Liver (tissue), 3 donors: Measurements from ENCODE around the gene CLEC4C.
"Not testable (repeated sequence)": the region's sequence is repeated elsewhere in the genome, so short reads cannot be mapped to it uniquely, and the experiment has no call there.

ENCODE experiments used
- FOXA1 ChIP-seq: IDR thresholded peaks from 2 replicates; pipeline ENCODE4 v1.6.1; 2016; ENCODE audit warnings: antibody characterized with exemption
- GABPA ChIP-seq, 2 donors: IDR thresholded peaks in 1 of 2; conservative IDR thresholded peaks in 1 of 2; 2 replicates each; pipeline ENCODE4 v1.6.1; 2016; ENCODE audit warnings: antibody characterized with exemption in 2 of 2, mild to moderate bottlenecking in 1 of 2, moderate library complexity in 1 of 2
- HNF4A ChIP-seq, 2 donors: conservative IDR thresholded peaks; 2 replicates each; pipeline ENCODE4 v1.6.1; 2016; ENCODE audit warnings: antibody characterized with exemption in 2 of 2, mild to moderate bottlenecking in 2 of 2
- RAD21 ChIP-seq, 2 donors: IDR thresholded peaks; 2 replicates each; pipeline ENCODE4 v1.6.1; 2016; ENCODE audit warnings: antibody characterized with exemption in 2 of 2, mild to moderate bottlenecking in 2 of 2
- RXRA ChIP-seq, 2 donors: IDR thresholded peaks; 2 replicates each; pipeline ENCODE4 v1.6.1; 2017 to 2018; ENCODE audit warnings: antibody characterized with exemption in 2 of 2, mild to moderate bottlenecking in 1 of 2
- SP1 ChIP-seq: IDR thresholded peaks from 2 replicates; pipeline ENCODE4 v1.6.1; 2018; ENCODE audit warnings: antibody characterized with exemption, mild to moderate bottlenecking
- TAF1 ChIP-seq: conservative IDR thresholded peaks from 2 replicates; pipeline ENCODE4 v1.6.1; 2016; ENCODE audit warnings: antibody characterized with exemption, mild to moderate bottlenecking
- YY1 ChIP-seq: IDR thresholded peaks from 2 replicates; pipeline ENCODE4 v1.6.1; 2016; ENCODE audit warnings: antibody characterized with exemption, mild to moderate bottlenecking
- TF ChIP-seq, protein P1 (sequence below): fragments of 150-350 bp; IDR thresholded peaks from 2 replicates; pipeline ENCODE4 v1.5.1; 2017; ENCODE audit warnings: improper control_type of control experiment, low read depth, low read length; ENCODE audit not compliant: missing input control
- TF ChIP-seq, protein P2 (sequence below): IDR thresholded peaks from 2 replicates; pipeline ENCODE4 v1.6.1; 2016; ENCODE audit warnings: antibody characterized with exemption, mild to moderate bottlenecking
- TF ChIP-seq, protein P3 (sequence below): IDR thresholded peaks from 2 replicates; pipeline ENCODE4 v1.6.1; 2016; ENCODE audit warnings: antibody characterized with exemption
- TF ChIP-seq, protein P4 (sequence below): IDR thresholded peaks from 2 replicates; pipeline ENCODE4 v1.6.1; 2016; ENCODE audit warnings: antibody characterized with exemption
- donor health status: healthy.
- donor health status: healthy.

DNA sequence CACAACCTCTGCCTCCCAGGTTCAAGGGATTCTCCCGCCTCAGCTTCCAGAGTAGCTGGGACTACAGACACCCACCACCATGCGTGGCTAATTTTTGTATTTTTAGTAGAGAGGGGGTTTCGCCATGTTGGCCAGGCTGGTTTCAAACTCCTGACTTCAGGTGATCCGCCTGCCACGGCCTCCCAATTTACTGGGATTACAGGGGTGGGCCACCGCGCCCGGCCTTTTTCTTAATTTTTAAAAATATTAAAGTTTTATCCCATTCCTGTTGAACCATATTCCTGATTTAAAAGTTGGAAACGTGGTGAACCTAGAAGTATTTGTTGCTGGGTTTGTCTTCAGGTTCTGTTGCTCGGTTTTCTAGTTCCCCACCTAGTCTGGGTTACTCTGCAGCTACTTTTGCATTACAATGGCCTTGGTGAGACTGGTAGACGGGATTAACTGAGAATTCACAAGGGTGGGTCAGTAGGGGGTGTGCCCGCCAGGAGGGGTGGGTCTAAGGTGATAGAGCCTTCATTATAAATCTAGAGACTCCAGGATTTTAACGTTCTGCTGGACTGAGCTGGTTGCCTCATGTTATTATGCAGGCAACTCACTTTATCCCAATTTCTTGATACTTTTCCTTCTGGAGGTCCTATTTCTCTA, 41.8 kb upstream of the CLEC4C start, which contains the start of gene NANOG:
- TF ChIP-seq, protein P1, sequence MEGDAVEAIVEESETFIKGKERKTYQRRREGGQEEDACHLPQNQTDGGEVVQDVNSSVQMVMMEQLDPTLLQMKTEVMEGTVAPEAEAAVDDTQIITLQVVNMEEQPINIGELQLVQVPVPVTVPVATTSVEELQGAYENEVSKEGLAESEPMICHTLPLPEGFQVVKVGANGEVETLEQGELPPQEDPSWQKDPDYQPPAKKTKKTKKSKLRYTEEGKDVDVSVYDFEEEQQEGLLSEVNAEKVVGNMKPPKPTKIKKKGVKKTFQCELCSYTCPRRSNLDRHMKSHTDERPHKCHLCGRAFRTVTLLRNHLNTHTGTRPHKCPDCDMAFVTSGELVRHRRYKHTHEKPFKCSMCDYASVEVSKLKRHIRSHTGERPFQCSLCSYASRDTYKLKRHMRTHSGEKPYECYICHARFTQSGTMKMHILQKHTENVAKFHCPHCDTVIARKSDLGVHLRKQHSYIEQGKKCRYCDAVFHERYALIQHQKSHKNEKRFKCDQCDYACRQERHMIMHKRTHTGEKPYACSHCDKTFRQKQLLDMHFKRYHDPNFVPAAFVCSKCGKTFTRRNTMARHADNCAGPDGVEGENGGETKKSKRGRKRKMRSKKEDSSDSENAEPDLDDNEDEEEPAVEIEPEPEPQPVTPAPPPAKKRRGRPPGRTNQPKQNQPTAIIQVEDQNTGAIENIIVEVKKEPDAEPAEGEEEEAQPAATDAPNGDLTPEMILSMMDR: not testable (repeated sequence)
- not testable (repeated sequence) for TF ChIP-seq YY1; GABPA (IDR thresholded peaks at IDR 0.05 in 1 of 2, conservative IDR thresholded peaks at IDR 0.05 in 1 of 2); TAF1; SP1; FOXA1; HNF4A (conservative IDR thresholded peaks at IDR 0.05); RAD21 (IDR thresholded peaks at IDR 0.05); RXRA (IDR thresholded peaks at IDR 0.05)
- TF ChIP-seq, protein P2, sequence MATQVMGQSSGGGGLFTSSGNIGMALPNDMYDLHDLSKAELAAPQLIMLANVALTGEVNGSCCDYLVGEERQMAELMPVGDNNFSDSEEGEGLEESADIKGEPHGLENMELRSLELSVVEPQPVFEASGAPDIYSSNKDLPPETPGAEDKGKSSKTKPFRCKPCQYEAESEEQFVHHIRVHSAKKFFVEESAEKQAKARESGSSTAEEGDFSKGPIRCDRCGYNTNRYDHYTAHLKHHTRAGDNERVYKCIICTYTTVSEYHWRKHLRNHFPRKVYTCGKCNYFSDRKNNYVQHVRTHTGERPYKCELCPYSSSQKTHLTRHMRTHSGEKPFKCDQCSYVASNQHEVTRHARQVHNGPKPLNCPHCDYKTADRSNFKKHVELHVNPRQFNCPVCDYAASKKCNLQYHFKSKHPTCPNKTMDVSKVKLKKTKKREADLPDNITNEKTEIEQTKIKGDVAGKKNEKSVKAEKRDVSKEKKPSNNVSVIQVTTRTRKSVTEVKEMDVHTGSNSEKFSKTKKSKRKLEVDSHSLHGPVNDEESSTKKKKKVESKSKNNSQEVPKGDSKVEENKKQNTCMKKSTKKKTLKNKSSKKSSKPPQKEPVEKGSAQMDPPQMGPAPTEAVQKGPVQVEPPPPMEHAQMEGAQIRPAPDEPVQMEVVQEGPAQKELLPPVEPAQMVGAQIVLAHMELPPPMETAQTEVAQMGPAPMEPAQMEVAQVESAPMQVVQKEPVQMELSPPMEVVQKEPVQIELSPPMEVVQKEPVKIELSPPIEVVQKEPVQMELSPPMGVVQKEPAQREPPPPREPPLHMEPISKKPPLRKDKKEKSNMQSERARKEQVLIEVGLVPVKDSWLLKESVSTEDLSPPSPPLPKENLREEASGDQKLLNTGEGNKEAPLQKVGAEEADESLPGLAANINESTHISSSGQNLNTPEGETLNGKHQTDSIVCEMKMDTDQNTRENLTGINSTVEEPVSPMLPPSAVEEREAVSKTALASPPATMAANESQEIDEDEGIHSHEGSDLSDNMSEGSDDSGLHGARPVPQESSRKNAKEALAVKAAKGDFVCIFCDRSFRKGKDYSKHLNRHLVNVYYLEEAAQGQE: not testable (repeated sequence)
- TF ChIP-seq, protein P3, sequence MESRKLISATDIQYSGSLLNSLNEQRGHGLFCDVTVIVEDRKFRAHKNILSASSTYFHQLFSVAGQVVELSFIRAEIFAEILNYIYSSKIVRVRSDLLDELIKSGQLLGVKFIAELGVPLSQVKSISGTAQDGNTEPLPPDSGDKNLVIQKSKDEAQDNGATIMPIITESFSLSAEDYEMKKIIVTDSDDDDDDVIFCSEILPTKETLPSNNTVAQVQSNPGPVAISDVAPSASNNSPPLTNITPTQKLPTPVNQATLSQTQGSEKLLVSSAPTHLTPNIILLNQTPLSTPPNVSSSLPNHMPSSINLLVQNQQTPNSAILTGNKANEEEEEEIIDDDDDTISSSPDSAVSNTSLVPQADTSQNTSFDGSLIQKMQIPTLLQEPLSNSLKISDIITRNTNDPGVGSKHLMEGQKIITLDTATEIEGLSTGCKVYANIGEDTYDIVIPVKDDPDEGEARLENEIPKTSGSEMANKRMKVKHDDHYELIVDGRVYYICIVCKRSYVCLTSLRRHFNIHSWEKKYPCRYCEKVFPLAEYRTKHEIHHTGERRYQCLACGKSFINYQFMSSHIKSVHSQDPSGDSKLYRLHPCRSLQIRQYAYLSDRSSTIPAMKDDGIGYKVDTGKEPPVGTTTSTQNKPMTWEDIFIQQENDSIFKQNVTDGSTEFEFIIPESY: not testable (repeated sequence)
- TF ChIP-seq, protein P4, sequence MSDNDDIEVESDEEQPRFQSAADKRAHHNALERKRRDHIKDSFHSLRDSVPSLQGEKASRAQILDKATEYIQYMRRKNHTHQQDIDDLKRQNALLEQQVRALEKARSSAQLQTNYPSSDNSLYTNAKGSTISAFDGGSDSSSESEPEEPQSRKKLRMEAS: not testable (repeated sequence)
